HT-29 (cell line): ENCODE data around the gene LIPM. TPM values are rescaled to one million over a fixed set of nuclear protein-coding genes. Genes with fewer than 3 reads are reported as not detected.
"Not testable (repeated sequence)": the region's sequence is repeated elsewhere in the genome, so short reads cannot be mapped to it uniquely, and the experiment has no call there.

ENCODE experiments used
- DNase-seq: peaks from one replicate; pipeline ENCODE4 v3.0.0-alpha.2; 2015; ENCODE audit warnings: low spot score
- total RNA-seq: library from RNA; depleted of rRNA; stranded (reverse); fragments of >200 nt; shearing (Covaris generic); gene quantifications from 2 replicates; pipeline ENCODE4 v1.2.3, GENCODE V29; 2014

LIPM gene
- total RNA-seq, 1 experiment from 2014 or later, result not detected

DNA sequence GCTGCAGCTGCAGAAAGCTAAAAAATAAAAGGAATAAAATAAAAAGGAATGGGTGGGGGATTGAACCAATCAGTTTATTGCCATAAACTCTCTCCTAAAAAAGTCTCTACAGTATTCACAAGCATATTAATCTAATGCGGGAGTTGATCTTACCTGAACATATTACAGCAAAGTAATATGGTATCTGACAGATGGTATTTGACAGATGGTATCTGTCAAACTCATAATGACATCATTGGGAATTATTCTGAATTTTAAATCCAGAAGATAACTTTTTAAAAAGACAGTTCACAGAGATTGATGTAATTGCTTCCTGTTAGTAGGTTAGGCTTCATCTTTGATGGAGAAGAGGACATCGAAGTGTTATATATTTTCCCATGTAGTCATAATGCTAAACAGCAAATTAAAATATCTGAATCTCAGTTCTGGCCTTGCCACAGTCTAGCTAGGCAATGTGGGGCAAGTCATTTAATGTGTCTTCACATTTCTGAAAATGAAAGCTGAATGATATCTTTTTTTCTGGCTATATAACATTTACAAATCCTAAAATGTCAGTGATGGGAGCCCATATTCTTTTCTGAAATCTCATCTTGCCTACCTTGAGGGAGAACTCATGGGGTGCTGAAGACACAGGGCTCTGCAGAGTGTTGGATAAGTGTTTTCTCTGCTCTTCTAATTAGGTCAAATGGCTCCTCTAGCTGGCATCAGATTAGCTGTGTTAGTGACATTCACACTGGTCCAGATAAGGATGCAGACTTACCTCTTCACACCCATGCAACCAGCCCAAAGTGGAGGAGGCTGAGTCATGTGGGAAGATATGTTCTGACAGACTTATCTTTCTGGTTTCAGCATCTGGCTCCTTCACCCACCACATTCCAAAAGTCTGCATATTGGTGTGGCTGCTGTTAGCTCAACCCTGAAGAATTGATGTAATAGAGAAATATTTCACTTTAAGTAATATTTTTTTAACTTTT is 2.1 kb upstream of the LIPM start:
- DNase-seq, result no peak

DNA sequence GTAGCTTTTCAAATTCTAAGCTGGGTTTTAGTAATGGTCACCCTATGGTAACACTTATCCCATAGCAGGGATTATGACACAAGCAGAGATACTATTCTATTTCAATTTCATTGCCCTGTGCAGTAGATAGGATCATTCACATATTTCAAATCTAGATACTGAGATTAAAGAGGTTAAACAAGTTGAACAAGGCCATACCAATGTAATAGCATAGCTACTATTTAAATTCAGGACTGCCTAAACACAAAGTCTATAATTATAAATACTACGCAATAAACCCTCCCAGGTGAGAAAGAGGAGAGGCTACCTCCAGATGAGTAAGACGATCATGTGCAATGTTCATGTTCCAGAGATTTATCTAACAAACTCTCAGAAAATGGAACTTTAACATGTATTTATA is 1.1 kb downstream of the LIPM start:
- no peak for DNase-seq

DNA sequence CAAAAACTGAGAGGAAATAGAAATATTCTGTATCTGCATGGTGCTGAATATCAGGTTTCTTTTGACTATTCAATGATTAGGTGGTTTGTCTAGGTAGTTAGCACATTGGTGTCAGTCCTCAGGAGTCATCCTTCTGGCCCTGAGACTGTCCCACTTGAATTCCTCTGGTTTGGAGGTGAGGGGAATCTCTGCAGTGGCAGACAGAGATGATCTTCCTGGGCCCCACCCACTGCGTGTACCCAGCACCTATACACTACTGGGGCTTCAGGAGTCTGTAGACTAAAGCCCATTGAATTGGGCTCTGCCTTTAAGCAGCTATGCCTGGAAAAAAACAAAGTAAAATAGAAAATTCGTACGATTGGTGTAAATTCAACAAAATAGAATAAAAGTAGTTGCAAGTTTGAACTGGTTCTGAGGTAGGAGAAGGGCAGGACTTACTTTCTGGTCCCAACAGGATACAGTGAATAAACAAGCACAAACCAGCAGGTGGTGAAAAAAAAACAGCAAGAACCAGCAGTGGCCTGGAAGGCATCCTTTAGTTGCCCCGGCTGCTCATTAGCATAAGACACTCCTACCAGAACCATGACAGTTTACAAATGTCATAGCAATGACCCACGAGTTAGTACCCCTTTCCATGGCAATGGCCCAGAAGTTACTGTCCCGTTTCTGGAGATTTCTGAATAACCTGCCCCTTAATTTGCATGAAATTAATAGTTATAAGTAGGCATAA is 1.7 kb downstream of the LIPM start:
- no peak for DNase-seq

DNA sequence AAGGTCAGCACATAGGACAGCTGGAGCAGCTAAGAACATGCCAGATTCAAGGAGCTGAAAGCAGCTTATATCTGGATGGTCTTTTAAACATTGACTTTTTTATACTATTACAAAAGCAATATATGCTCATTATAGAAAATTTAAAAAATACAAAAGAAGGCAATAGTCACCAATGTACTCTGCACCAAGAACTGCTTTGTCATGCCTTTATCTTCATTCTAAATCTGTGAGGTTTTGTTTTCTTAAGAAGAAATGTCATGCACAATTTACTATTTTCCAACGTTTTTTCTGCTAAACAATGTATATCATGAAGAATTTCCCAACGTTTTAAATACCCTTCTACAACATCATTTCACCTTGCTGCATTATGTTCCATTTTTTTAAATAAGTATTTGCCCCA is 2.8 kb downstream of the LIPM start:
- DNase-seq, result no peak

DNA sequence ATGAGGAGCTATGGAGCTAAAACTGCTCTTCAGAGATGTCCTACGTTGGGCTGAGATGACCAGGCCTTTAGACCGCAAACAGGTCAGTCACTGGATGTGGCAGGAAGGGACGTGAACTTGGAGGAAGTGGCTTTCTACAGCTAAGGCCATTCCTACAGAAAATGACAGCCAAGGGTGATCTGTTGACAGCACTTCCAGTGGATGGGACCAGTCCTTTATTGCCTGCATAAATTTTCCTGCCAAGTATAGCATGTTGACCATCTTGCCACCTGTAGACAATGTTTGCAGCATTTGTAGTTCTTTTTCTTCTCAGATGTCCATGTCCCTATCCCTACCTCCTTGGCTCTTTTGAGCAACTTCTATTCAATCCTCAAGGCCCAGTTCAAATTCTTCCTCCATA is 3.4 kb downstream of the LIPM start:
- DNase-seq, result no peak

DNA sequence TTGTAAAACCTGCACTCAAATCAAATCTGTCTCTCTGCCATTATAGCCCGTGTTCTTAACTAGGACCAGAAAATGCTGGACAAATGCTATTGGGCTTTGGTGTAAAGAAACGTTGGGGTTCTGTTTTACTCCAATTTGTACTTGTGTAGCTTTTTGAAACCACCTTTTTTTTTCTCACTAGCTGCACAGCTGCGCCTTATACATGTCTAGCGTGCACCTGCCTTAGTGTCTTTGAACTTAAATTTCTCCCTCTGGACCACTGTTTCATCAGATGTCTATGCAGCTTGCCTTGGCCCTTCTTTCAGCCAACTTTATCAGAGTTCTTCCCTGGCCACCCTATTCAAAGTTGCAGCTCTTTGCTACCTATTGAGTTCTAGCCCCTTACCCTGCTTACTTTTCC is 7.1 kb downstream of the LIPM start:
- DNase-seq, result no peak

DNA sequence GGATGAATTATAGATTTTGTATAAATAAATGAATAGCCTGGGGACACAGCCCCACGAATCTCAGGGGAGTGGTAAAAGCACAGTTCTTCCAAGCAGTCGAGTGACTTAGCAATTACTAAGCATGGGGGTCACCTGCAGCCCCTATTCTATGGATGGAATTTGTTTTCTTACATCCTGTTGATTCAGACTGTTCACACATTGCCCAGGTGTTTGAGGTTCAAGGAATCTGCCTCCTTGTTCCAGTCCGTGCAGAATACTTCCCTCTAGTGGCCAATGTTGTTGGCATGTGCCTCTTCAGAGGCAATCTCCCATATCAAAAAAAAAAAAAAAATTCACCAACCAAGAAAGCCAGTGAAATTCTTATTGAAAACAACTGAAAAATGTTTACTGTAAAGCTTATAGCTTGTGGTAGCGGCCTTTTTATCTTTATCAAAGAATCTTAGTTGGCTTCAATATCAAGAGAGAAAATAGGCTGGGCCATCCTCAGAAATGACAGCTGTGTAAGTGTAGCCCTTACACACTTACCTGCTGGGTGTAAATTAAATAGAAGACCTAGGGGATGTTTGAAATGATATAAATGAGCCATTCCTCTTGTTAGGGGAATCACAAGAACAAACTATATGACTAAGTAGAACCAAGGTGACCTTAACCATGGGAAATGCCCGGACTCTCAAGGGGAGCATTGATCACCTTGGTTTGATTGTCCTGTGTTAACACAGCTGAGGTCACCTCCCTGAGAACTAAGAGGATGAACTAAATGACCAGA is 7.8 kb downstream of the LIPM start:
- peak; percentile 77 for DNase-seq

DNA sequence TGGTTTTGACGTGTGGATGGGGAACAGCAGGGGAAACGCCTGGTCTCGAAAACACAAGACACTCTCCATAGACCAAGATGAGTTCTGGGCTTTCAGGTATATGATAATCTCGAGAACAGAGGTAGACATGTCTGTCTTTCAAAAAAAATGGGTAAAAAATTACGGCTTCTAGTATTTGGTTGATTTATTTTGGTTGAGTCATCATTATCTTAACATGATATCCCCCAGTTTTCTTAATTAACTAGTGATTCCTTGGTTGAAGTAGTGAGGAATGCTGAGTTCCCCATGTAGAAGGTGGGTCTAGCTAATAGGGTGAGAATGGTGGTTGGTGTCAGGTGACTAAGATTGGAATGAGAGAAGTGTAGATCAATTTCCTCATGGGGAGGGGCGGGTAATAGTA is 10.7 kb downstream of the LIPM start:
- DNase-seq, result no peak

DNA sequence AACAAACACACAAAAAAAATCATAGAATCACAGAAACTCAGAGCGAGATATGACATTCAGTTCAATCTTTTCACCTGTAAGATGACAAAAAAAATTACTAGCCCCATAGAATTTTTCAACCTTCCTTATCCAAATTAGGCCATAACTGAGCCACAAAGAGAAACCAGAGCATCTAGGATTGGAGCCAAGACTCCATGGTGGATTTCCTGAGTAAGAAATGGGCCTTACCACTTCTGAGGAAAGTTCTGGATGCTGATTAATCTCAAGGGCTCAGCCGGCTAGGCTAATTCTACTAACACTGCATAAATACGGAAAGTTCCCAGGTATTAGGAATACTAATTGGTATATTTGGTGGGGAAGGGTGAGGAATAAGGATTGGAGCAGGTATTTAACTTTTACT is 16.8 kb downstream of the LIPM start:
- DNase-seq, result no peak

DNA sequence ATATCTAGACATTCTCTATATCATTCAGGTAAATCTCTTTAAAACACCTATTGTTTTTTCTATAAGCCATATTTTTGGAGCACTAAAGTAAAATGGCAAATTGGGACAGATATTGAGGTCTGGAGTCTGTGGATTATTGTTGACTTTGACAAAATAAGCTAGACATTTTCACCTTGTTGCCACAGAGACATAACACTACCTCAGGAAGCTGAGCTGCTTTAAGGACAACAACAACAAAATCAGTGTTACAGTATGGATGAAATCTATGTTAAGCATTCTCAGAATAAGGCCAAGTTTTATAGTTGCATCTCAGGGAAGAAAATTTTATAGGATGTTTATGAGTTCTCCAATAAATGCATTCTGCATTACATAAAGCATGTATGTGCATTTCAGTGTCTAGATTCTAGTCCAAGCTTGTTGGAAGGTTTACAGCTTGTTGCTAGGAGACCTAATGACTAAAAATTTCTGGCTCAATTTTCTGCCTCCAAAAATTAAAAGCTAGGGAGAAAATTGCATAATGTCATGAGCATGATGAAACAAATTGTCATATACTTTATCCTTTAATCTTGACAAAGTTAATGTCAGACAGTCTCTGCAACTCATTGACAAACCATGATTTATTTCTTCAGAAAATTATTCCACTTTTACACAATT is 18.3 kb downstream of the LIPM start:
- DNase-seq, result no peak

DNA sequence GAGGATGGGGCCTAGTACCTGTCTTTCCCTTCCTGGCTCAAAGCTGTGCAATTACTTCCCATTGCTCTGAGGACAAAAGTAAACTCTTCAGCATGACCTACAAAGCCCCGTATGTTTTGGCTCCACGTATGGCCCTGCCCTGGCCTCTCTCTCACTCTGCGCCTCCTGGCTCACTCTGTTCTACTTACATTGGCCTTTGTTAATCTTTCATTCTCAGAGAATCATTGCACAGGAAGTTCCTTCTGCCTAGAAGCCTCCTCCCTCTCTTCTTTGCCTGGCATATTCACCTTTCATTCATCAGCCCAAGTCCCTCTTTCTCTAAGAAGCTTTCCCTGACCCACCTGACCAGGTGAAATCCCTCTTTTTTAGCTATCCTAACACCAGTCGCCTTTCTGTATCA is 23.9 kb downstream of the LIPM start:
- DNase-seq, result no peak

DNA sequence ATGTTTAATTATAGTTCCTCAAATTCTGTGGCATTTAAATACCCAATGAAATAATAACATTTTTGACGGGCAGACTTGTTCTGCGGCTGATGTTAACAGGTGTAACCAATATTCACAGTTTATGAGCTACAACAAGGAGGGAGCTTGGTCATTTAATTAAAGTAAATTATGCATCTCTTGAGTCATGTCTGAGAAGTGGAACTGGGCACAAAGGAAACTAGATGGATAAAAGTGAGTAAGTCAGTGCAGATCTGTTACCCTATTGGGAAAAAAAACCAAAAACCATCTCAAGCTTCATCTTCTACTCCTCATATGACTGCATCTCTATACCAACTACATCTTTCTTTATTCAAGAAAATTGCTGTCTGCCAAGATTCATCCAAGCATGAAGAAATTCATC is 25.1 kb downstream of the LIPM start:
- no peak for DNase-seq

DNA sequence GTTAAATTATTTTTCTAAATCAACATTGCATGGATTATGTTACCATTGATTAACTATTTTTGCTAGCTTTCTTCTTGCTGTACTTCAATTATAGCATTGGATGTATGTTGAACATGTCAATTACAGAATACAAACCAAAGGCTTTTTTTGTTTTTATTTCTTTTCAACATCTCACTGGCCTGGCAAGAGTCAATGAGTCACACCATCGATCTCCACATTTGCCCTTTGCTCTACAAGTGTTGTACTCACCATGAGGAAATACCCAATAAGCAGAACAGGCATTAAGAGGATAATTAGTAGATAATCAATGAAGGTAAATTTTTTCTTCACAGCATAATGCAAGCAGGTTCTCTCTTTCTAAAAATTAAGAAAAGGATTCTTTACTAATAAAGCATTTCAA is 25.8 kb downstream of the LIPM start:
- DNase-seq, result no peak

DNA sequence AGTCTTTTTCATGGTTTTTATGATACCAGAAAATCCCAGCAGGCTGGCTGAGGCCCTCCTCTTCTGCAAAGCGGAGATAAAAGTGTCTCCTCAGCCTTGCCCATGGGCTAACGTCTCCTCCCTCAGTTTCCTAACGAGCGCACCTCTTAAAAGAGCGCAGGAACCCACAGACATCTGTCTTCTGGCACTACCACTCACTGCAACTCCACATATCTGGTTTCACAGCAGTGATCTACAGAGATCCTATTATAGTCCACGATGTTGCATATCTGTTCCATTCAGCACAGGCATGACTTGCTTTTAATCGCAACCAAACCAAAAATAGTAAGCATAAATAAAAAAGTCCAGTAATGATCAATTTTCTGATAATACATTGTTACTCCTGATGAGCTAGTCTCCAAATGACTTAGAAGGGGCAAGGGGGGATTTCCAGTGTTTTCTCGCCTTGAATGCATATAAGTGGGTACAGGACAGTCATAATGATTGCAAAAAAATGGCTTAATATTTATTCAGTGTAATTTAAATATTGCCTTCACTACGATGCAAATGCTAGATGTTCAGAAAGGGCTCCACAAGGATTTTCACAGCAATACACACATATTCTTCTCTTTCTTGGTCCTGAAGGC is 28.2 kb downstream of the LIPM start:
- DNase-seq, result no peak

DNA sequence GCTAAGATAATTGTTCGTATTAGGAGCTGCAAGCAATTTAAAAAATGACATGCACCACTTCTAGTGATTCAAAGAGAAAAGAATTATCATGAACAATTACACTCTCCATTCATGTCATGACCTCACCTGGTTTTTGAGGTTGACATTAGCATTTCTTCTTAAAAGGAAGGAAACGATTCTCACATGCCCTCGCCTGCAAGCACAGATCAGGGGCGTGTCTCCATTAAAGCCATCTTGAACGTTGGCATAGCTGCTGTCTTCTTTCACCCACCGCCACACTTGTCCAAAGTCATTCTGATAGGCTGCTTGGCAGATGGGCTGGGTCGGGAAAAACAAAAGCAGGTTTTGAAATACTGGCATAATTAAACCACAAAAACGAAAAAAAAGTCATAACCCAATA is 29.2 kb downstream of the LIPM start:
- DNase-seq, result no peak

DNA sequence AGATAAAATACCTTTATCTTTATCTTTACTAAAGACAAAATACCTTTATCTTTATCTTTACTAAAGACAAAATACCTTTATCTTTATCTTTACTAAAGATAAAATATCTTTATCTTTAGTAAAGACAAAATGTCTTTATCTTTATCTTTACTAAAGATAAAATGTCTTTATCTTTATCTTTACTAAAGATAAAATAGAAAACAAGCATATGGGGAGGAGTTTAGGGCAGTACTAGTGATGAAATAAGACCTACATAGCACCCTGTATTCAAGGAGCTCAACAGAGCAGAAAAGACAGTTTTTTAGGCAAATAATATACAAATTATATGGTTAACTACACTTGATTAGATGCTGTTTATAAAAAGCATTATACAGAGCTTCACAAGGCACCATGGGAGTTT is 29.8 kb downstream of the LIPM start:
- DNase-seq, result no peak

DNA sequence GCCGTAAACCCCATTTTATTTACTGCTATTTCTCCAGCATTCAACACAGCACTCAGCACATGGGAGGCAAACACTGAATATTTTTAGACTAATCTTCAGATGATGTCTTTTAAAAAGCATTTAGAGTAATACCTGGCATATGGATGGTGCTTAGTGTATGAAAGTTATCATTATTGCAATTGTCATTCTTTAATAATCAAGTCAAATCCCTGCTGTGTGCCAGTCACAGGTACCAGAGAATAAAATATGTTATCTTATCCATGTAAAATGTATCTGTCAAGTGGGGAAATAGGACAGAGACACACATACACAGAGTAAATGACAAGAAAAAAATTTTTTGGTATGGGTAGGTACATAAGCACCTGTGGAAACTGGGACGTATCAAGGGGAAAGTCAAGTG is 30.6 kb downstream of the LIPM start:
- no peak for DNase-seq

DNA sequence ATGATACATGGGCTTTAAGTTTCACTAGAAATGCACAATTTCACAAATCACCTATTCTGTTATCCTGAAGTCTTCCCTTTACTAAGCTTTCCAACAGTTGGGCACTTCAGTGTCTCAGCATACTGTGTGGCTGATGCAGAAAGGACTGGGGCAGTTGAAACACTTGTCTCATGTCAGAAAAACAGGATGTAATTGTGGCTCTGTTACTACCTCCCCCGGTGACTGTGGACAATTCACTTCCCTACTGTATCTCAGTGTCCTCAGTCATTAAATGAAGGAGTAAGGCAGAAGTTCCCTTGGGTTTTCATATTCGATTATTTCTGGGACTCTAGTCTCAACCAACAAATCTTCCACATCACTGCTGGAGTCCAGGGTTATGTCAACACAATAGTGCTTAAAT is 31.2 kb downstream of the LIPM start:
- DNase-seq, result no peak

DNA sequence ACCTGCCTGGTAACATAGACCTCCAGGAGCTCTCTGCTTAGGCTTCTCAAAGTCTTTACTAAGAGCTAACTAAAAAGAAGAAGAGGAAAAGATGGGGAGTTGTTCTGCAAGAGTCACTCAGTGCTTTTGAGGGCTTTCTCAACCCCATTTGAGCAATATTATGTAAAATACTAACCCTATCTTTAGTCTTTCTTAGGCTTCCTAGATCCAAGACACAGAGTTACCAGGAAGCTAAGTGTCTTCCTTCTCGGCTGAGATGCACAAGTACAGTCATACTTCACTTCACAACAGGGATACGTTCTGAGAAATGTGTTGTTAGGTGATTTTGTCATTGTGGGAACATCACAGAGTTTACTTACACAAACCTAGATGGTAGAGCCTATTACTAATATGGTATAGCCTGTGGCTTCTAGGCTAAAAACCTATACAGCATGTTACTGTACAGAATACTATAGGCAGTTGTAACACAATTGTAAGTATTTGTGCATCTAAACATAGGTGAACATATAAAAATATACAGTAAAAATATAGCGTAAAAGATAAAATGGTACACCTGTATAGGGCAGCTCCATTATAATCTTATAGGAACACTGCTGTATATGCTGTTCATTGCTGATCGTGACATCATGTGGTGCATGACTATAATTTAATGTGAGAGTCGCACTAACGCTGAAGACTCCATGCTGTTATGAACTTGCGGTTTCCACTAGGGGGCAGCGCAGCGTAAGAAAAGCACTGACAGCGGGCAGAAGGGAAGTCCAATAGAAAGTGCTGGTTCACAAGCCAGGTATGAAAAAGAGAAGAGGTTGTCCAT is 32.8 kb downstream of the LIPM start:
- DNase-seq, result peak; percentile 87

DNA sequence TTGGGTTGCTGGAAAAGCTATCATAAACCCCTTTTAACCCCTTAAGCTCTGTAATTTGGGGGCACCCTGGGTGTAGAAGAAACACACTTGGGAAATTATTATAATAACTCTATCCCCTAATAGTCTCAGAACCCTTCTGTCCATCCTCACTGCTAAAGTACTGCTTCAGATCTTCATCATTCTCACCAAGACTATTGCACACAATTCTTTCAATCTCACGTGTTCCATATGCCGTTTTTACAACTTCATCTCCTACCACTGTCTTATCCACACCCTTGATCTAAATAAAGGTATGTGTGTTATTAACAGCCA is 33.3 kb downstream of the LIPM start:
- DNase-seq, result no peak

DNA sequence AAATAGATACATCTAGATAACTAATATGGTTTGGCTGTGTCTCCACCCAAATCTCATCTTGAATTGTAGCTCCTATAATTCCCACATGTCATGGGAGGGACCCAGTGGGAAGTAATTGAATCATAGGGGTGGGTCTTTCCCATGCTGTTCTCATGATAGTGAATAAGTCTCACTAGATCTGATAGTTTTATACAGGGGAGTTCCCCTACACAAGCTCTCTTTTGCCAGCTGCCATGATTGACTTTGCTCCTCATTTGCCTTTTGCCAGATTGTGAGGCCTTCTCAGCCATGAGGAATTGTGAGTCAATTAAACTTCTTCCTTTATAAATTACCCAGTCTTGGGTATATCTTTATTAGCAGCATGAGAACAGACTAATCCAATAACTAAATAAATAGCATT is 35.1 kb downstream of the LIPM start:
- DNase-seq, result not testable (repeated sequence)
